Mononuclear cell (primary cell): ENCODE data around the gene LAPTM5. TPM values are rescaled to one million over a fixed set of nuclear protein-coding genes. Genes with fewer than 3 reads are reported as not detected.

Experiments used
- H3K27me3 ChIP-seq: 2 replicates; pipeline ENCODE4 v1.6.0; 2011; ENCODE audit warnings: low read length, control low read depth; ENCODE audit not compliant: insufficient read depth
- H3K4me1 ChIP-seq: 2 replicates; pipeline ENCODE4 v1.5.1; 2011; ENCODE audit warnings: mild to moderate bottlenecking, low read length, control low read depth; ENCODE audit not compliant: insufficient read depth
- H3K4me3 ChIP-seq: 2 replicates; pipeline ENCODE4 v1.5.1; 2011; ENCODE audit warnings: mild to moderate bottlenecking, low read length, moderate library complexity
- H3K9me3 ChIP-seq: 2 replicates; pipeline ENCODE4 v1.5.1; 2011; ENCODE audit warnings: low read depth, mild to moderate bottlenecking, control low read depth, low read length
- total RNA-seq: library from RNA; depleted of rRNA; stranded (reverse); fragments of >200 nt; gene quantifications from one replicate; pipeline ENCODE4 v1.2.3, GENCODE V29; 2012

Gene LAPTM5
- total RNA-seq, 1 donor, result 719 TPM

DNA sequence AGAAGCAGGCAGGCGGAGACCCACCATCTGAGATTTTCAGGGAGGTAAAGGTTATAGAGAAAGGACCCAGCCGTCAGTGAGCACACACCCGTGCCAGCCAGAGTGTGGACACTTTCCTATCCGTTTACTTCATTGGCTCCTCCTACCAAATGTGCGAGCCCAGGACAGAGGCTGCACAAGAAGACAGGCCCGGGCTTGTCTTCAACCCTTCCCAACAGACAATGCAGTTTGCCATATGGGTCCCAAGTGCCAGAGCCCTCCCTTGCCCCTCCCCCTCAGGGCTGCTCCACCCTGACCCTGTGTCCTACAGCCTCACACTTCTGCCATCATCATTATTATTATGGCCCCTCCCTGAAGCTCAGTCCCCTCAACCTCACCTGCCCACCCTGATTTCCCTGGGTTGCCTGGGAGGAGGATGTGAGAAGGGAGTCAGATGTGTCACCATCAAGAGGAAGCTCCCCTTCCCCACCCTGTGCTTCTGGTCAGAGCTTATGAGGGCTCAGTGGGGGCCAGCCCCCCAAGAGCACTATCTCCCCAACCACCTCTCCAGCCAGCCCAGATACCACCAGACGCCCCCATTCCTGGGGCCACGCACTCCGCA is 9.4 kb downstream of the LAPTM5 start:
- no peak overlapping the region for H3K4me3 ChIP-seq
- H3K9me3 ChIP-seq, result no peaks in the 10 kb centered on the region
- peaks cover 100% of the 10 kb centered on the region for H3K4me1 ChIP-seq
- no peaks in the 10 kb centered on the region for H3K27me3 ChIP-seq

DNA sequence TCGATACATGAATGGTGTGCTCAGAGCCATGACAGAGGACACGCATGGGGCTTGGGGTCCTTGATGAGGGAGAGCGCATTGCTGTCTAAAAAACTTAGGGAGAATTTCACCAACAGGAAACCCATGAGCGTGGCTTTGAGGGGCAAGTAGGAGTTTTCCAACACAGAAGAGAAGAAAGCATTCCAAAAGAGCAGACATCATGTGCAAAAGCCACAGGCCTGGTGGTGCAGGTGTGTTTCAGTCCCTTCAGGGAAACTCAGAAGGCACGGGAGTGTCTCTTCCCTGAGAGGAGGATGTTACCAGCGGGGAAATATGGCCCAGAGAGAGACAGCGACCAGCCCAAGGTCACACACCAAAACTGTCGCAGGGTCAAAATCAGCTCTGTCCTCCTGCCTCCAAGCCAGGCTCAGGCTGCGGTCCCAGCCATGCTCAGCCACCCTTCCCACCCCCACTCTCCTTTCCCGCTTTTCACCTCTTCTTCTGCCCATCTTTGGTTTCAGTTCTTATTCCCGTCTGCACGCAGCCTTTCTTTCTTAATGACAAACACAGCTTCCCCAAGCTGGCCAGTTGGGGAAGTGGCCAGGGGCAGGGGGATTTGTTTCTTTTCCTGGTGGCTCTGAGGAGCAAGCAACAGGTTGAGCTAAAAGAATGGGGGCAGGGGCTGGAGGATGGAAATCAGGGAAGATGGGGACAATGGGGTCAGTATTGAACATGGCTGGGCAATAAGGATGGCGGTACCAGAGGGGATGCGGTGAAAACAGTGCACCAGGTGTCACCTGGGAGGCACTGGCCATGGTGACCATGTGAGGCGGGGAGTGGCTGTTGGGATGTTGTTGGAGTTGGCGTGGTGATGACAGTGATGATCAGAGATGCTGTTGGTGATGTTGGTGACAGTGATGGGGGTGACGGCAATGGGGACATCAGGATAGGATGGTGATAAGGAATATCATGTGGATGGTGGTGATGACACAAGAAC is 10.3 kb downstream of the LAPTM5 start:
- H3K27me3 ChIP-seq, result no peaks in the 10 kb centered on the region
- H3K4me3 ChIP-seq, result no peak overlapping the region
- H3K9me3 ChIP-seq, result no peaks in the 10 kb centered on the region
- peaks cover 100% of the 10 kb centered on the region for H3K4me1 ChIP-seq

DNA sequence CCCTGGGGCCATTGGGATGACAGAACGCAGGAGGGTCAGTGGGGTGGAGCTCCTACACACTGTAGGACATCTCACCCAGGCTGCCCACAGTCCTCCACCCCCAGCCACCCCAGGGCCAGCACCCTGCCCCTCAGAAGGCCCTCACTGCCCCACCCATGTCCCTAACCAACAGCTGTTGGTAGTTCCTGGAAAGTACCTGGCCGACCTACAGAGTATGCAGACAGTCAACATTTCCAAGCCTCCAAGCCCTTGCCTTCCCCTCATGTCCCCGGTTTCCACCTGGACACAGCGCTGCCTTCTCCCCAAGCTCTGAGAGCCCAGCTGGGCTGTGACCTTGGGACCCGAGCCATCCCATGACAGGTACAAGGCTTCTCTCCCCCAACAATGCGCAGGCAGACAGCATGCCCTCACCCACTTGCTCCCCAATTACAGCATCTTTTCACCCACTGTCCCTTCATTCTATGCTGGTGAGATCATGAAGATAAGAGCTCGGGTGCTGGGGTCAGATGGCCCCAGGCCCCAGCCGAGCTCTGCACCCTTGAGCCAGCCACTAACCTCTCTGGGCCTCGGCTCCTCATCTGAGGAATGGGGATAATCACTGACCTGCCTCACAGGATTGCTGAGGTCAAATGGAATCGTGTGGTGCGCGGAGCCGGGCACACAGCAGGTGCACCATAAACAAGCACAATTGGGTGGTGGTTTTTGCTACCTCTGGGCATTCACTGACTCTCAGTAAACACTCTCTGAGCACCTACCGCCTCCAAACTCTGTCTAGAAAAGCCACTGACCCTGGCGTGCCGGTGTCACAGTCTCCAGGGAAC is 11.2 kb downstream of the LAPTM5 start:
- Histone ChIP-seq H3K4me3 (no peak overlapping the region), H3K27me3 (no peaks in the 10 kb centered on the region), H3K4me1 (peaks cover 100% of the 10 kb centered on the region)

DNA sequence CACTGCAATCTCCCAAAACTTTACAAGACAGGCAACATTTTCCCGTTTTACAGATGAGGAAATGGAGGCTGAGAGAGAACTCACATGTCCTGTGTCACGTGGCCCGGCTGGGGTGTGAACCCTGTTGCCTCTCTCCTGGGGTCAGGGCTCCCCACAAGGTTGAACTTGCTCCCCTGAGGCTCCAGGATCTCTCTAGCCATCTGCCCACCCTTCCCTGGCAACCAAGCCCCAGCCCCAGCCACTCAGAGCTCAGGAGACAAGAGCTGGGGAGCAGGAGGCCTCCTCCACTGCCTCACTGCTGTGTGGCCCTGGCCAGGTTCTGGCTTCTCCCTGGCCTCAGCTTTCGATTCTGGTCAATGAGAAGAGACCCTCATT is 11.8 kb downstream of the LAPTM5 start:
- H3K4me1 ChIP-seq, result peaks cover 100% of the 10 kb centered on the region
- no peaks in the 10 kb centered on the region for H3K9me3 ChIP-seq
- H3K27me3 ChIP-seq, result no peaks in the 10 kb centered on the region
- H3K4me3 ChIP-seq, result no peak overlapping the region

More for the DNA sequence above, 11.2 kb downstream of the LAPTM5 start:
- no peaks in the 10 kb centered on the region for H3K9me3 ChIP-seq

DNA sequence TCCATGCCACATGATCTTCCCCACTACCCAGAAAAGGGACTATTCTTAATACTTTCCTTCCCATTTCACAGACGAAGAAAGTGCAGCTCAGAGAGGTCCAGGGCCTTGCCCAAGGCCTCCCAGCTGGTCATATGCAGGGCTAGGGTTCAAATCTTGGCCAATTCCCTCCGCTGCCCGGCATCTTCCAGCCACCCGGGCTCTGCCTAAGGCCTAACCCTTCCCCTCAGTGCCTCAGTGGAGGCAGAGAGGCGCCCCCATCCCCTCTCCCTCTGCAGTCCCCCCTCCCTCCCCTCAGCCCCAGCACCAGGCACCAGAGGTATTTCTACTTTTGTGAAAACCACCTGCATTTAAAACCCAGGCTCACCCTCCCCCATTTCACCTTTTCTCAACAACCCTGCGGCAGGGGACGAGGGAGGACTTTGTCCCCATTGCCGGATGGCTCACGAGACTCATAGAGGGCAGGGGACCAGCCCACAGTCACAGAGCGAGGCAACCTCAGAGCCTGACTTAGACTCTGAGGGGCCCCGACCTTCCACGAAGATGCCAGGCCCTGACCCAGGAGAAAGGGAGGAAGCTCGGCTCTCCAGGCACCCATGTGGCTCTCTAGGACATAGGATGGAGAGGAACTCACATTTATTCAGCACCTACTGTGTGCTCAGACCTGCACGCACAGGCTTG is 12.3 kb downstream of the LAPTM5 start:
- Histone ChIP-seq H3K9me3 (no peaks in the 10 kb centered on the region), H3K4me1 (peaks cover 100% of the 10 kb centered on the region), H3K27me3 (no peaks in the 10 kb centered on the region), H3K4me3 (no peak overlapping the region)

DNA sequence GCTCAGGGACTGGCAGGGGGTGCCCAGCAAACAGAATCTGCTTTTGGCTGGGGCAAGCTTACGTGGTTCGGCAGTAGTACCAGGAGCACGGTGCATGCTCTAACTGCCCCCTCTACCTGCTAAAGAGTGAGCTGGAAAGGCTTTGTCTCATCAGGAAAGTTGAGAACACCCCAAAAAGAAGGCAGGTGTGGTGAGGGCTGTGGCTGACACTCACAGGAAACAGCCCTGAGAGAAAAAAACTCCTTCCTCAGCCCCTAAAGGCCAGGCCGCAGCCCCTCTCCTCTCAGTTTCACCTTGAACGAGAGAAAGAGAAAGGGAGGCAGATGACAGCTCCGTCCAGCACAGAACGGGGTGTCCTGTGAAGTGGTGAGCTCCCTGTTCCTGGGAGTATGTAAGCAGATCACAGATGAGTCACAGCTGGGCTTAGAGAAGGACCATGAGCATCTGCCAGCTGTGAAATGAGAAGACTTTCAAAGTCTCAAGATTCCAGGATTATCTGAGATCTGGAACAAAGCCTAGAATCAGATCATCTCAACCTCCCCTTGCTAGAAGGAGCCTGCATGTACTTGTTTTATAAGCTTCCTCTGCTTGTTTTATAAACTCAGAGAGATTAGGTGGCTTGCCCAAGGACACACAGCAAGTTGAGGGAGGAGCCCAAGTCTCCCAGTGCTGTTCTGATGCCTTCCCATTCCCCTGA is 13.4 kb downstream of the LAPTM5 start:
- Histone ChIP-seq H3K4me3 (no peak overlapping the region), H3K27me3 (no peaks in the 10 kb centered on the region), H3K4me1 (peaks cover 89% of the 10 kb centered on the region), H3K9me3 (no peaks in the 10 kb centered on the region)

DNA sequence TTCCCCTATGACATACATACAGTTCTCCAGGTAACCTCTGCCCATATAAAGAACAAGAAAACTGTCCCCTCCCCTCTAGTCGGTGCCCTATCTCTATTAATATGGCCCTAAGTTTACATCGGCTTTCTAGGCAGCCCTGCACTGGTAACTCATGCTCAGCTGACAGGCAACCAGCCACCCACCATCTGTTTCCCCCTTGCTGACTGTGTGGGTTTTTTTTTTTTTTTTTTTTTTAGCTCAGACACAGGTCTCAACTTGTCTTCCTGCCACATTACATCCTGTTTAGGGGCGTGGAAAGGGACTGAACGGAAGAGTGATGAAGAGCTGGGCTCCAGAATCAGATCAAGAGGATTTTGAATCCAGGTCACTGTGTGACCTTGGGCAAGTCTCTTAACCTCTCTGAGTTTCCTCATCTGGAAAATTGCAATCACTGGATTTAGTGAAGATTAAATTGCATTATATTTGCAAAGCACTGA is 14.0 kb downstream of the LAPTM5 start:
- no peaks in the 10 kb centered on the region for H3K9me3 ChIP-seq
- no peak overlapping the region for H3K4me3 ChIP-seq
- H3K4me1 ChIP-seq, result peaks cover 85% of the 10 kb centered on the region
- H3K27me3 ChIP-seq, result no peaks in the 10 kb centered on the region

DNA sequence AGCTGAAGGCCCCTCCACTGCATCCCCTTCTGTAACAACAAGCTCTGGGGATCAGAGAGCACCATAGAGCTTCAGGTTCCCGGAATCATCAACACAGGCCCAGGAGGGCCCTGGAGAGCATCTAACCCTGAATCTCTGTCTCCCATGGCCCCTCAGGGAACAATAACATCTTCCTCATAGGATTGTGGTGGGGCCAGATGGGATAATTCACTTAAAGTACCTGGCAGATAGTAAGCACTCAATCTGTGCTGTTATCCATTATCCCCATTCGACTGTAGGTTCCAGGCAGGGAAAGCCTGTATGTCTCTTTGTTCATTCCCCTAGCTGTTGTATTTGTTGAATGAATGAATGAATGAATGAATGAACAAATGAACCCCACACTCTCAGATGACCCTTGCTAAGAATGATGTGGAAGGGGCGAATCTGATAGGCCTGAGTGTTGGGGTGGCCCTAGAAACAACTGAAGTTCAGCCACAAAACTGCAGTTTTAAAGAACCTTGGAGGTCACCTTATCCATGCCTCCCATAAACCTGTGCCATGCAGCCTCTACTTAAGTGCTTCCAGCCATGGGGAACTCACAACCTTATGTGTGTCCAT is 14.5 kb downstream of the LAPTM5 start:
- no peaks in the 10 kb centered on the region for H3K27me3 ChIP-seq
- H3K4me1 ChIP-seq, result peaks cover 84% of the 10 kb centered on the region
- H3K4me3 ChIP-seq, result no peak overlapping the region
- no peaks in the 10 kb centered on the region for H3K9me3 ChIP-seq

DNA sequence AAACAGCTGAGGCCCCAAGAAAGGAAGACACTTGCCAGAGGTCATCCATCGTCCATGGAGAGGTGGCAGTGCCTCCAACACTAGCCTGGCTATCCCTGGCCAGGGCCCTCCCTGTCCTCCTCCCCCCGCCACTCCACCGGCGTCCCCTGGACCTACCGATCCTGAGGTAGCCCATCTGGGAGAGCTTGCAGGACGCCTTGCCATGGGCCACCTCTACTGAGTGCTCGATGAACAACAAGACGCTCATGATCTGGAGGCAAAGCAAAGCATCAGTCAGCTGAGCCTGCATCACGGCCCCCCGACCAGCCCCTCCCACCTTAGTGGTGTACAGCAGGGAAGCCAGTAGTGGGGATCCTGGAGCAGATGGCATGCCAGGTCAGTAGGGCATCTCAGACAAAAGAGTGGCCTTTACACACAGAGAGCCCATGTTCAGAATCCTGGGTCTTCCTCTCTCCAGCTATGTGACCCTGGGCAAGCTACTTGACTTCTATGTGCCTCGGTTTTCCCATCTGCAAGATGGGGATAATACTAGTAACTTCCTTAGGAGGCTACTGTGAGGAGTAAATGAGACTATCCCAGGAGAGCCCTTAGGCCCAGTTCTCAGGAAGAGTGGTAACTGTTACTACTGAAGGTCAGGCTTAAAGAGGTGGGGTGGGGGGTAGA is 15.1 kb downstream of the LAPTM5 start:
- no peaks in the 10 kb centered on the region for H3K27me3 ChIP-seq
- H3K4me1 ChIP-seq, result peaks cover 78% of the 10 kb centered on the region
- H3K4me3 ChIP-seq, result no peak overlapping the region
- no peaks in the 10 kb centered on the region for H3K9me3 ChIP-seq

DNA sequence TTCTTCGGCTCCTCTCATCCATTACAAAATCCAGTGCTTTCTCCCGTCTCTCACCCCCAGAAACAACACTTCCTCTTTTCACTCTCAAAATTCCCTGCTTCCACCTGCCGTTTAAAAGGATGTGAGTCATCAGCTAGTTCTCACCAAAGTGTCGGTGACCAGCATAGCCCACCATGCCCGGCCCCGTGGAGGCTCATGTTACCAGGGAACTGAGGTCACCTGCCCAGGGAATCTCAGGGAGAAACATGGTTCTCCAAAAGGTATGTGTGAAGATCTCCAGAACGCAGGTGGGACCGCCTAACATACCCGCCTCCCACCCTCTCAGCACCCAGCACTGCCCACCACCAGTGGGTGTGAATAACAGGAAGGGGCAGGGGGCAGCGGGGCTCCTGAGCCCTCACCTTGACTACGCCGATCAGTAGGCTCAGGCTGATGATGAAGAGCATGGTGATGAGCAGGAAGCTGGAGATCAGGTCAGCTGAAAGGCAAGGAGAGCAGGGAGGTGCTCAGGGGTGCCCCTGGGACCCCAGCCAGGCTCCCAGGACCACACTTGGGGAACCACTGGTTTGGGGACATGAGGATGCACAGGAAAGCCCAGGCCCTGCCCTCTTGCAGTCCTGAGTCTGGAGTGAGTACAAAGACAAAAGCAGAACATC is 16.2 kb downstream of the LAPTM5 start:
- H3K4me3 ChIP-seq, result no peak overlapping the region
- peaks cover 67% of the 10 kb centered on the region for H3K4me1 ChIP-seq
- no peaks in the 10 kb centered on the region for H3K27me3 ChIP-seq
- no peaks in the 10 kb centered on the region for H3K9me3 ChIP-seq

DNA sequence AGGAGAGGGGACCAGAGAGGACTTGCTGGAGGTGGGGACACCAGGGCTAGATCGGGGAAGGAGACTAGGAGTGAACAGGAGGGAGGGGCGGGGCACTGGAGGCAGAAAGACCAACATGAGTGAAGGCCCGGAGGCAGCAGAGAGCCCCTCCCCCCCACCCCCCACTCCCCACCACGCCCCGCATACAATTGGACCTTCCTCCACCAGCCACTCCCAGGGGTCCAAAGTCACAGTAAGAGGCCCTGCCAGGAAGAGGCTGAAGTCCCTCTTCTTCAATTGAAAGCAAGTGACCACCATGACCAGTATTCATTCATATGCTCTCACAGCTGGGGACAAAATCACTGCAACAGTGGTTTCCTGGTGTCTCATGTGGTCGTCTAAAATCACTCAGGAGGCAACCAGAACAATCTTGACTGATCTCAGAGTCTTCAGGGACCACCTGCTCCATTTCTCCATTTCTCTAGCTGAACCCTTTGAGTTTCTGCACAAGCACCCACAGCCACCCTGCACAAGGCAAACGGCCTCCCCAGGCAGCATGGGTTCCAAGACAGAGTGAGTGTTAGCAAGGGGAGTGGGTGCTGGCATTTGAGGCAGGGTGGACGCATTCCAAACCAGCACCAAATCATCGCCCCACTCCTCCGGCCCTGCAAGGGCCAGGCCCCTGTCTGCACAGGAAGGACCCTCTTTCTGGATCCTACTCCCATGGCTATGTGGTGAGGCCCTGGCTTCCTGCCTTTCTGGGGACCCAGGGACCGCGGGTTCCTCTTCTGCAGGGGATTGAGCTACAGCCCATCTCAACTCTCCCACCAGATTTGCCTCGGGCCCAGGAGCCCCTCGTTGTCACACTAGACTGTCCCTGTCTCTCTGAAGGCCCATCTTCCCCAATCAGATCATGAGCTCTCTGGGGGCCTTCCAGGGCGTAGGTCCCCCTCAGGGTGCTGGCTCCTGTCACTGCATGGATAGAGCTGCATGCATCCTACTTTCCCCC is 17.0 kb downstream of the LAPTM5 start:
- Histone ChIP-seq H3K4me3 (no peak overlapping the region), H3K27me3 (no peaks in the 10 kb centered on the region), H3K9me3 (no peaks in the 10 kb centered on the region), H3K4me1 (peaks cover 59% of the 10 kb centered on the region)

DNA sequence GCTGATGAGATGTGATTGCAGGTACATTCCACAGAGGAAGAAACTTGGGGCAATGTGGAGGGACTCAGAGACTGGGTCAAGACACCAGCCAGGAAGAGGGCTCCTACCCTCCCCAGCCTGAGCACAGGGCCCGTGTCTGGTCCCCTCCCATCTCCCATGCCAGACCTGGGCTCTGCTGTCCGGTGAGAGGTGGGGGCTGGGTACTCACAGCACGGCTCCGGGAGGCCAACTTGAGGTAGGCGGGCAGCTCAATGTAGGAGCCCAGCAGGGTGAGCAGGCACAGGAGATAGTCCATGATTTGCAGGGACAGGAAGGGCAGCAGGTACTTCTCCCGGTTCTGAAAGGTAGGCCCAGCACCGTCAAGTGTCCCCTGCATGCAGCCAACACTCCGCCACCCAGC is 18.0 kb downstream of the LAPTM5 start:
- H3K27me3 ChIP-seq, result no peaks in the 10 kb centered on the region
- H3K9me3 ChIP-seq, result no peaks in the 10 kb centered on the region
- no peak overlapping the region for H3K4me3 ChIP-seq
- peaks cover 50% of the 10 kb centered on the region for H3K4me1 ChIP-seq
